Esophagus squamous epithelium (tissue), 4 donors: ENCODE measurements around the gene SNAPC2.

Experiments used
- POLR2A ChIP-seq, 4 donors: fragments of 450-650 bp; IDR thresholded peaks; one replicate each; pipeline ENCODE4 v1.6.1; 2017; ENCODE audit warnings: antibody characterized with exemption in 4 of 4, mild to moderate bottlenecking in 4 of 4, moderate library complexity in 3 of 4
- TF ChIP-seq, protein P1 (sequence below), 6 experiments: fragments of 450-650 bp in 4 of 6; fragments of 200-600 bp in 2 of 6; sonication (generic) in 2 of 6; IDR thresholded peaks; one replicate each; pipeline ENCODE4 v1.5.1; 2016 to 2019; ENCODE audit warnings: antibody characterized with exemption in 6 of 6, mild to moderate bottlenecking in 4 of 6, moderate library complexity in 4 of 6

DNA sequence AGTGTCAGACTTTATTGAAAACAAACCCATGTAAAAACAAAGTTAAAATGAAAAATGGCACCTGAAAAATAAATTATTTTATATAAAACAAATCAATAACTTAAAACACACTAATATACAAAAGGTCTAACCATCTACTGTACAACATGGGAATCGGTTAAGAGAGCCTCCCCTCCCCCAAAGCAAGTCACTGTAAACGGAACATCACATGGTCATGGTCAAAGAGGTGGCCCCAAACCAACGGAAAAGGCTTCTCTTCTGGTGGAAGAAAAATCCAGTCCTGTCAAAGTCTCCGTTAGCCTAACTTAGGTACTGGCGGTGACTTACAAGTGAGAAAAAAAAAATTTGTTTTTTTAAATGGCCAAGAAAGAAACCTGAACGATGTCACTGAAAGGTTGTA is 39.1 kb downstream of the SNAPC2 start:
- TF ChIP-seq, protein P1, sequence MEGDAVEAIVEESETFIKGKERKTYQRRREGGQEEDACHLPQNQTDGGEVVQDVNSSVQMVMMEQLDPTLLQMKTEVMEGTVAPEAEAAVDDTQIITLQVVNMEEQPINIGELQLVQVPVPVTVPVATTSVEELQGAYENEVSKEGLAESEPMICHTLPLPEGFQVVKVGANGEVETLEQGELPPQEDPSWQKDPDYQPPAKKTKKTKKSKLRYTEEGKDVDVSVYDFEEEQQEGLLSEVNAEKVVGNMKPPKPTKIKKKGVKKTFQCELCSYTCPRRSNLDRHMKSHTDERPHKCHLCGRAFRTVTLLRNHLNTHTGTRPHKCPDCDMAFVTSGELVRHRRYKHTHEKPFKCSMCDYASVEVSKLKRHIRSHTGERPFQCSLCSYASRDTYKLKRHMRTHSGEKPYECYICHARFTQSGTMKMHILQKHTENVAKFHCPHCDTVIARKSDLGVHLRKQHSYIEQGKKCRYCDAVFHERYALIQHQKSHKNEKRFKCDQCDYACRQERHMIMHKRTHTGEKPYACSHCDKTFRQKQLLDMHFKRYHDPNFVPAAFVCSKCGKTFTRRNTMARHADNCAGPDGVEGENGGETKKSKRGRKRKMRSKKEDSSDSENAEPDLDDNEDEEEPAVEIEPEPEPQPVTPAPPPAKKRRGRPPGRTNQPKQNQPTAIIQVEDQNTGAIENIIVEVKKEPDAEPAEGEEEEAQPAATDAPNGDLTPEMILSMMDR (IDR thresholded peaks at IDR 0.05): no peak
- no peak for TF ChIP-seq POLR2A (IDR thresholded peaks at IDR 0.05)
